HG03558 (cell line): ENCODE measurements around the gene SEC31B.

Experiments
- ATAC-seq: cut with Tn5 transposase; IDR thresholded peaks from one replicate; pipeline ENCODE4 v1.9.1; 2021; ENCODE audit warnings: moderate number of reproducible peaks; ENCODE audit not compliant: unreplicated experiment; ENCODE audit errors: extremely low read depth

The SEC31B gene

GRCh38 chr10:100447663-100448062 is 72.0 kb downstream of the SEC31B start:
- no peak for ATAC-seq

- ATAC-seq = no peak
Observed at GRCh38 chr10:100446130-100446761, 73.4 kb downstream of the SEC31B start.

- ATAC-seq = no peak
Observed at GRCh38 chr10:100442548-100442947, 77.1 kb downstream of the SEC31B start.

- no peak for ATAC-seq
Observed at GRCh38 chr10:100438674-100439315, 80.9 kb downstream of the SEC31B start.
